ENCODE measurements around the gene CRABP1. TPM values are rescaled to one million over a fixed set of nuclear protein-coding genes. Genes with fewer than 3 reads are reported as not detected.

Gene CRABP1
- total and polyA plus RNA-seq, 7 donors: 0.05 TPM; not detected in 6

GRCh38 chr15:78311292-78311691 is 28.9 kb upstream of the CRABP1 start:
- no peaks in the 10 kb centered on the region for H3K9me3 ChIP-seq
- no peak overlapping the region for H3K4me3 ChIP-seq
- intact Hi-C loops (cut with DNase I): no loop called here
- no peak overlapping the region for H3K27ac ChIP-seq
- ATAC-seq (peak in 1 of 4 donors; percentile 65), DNase-seq (no peak)
- H3K36me3 ChIP-seq (ENCODE audit: insufficient read depth in 1 of 2, low read depth in 1 of 2): no peaks in the 10 kb centered on the region
- peaks cover 0 to 6% (median 0%) of the 10 kb centered on the region in 3 donors for H3K27me3 ChIP-seq (ENCODE audit: insufficient read depth in 3 of 3, low read length in 2 of 3)
- TF ChIP-seq CTCF (IDR thresholded peaks at IDR 0.05): no peak
- no peaks in the 10 kb centered on the region for H3K4me1 ChIP-seq
- 31 to 48% (median 33%) methylated on average over 3 of the region's 3 CpGs for WGBS, 3 donors

GRCh38 chr15:78312536-78312935 is 27.6 kb upstream of the CRABP1 start:
- Histone ChIP-seq H3K4me3 (no peak overlapping the region), H3K4me1 (no peaks in the 10 kb centered on the region), H3K36me3 (ENCODE audit: insufficient read depth in 1 of 2, low read depth in 1 of 2) (no peaks in the 10 kb centered on the region), H3K27ac (no peak overlapping the region), H3K9me3 (no peaks in the 10 kb centered on the region), H3K27me3 (ENCODE audit: insufficient read depth in 3 of 3, low read length in 2 of 3) (peaks cover 0 to 6% (median 0%) of the 10 kb centered on the region in 3 donors)
- intact Hi-C loops (cut with DNase I): no loop called here
- no peak for DNase-seq
- TF ChIP-seq CTCF (IDR thresholded peaks at IDR 0.05): no peak
- WGBS, 3 donors: 69 to 85% (median 75%) methylated on average over 4 of the region's 4 CpGs
- no peak for ATAC-seq

GRCh38 chr15:78312957-78313356 is 27.2 kb upstream of the CRABP1 start:
- DNase-seq: no peak
- intact Hi-C loops (cut with DNase I): no loop called here
- H3K9me3 ChIP-seq: no peaks in the 10 kb centered on the region
- H3K27me3 ChIP-seq (ENCODE audit: insufficient read depth in 3 of 3, low read length in 2 of 3): peaks cover 0 to 4% (median 0%) of the 10 kb centered on the region in 3 donors
- H3K4me1 ChIP-seq: no peaks in the 10 kb centered on the region
- WGBS, 3 donors: 81 to 89% (median 81%) methylated on average over 5 of the region's 5 CpGs
- no peak for ATAC-seq
- H3K36me3 ChIP-seq (ENCODE audit: insufficient read depth in 1 of 2, low read depth in 1 of 2): no peaks in the 10 kb centered on the region
- no peak for TF ChIP-seq CTCF (IDR thresholded peaks at IDR 0.05)
- no peak overlapping the region for H3K27ac ChIP-seq
- no peak overlapping the region for H3K4me3 ChIP-seq

GRCh38 chr15:78313383-78313782 is 26.8 kb upstream of the CRABP1 start:
- DNase-seq: no peak
- 74 to 77% (median 74%) methylated on average over 8 of the region's 8 CpGs for WGBS, 3 donors
- TF ChIP-seq CTCF (IDR thresholded peaks at IDR 0.05): no peak
- Histone ChIP-seq H3K4me3 (no peak overlapping the region), H3K27ac (no peak overlapping the region), H3K4me1 (no peaks in the 10 kb centered on the region), H3K27me3 (ENCODE audit: insufficient read depth in 3 of 3, low read length in 2 of 3) (no peaks in the 10 kb centered on the region), H3K36me3 (ENCODE audit: insufficient read depth in 1 of 2, low read depth in 1 of 2) (no peaks in the 10 kb centered on the region), H3K9me3 (no peaks in the 10 kb centered on the region)
- intact Hi-C loops (cut with DNase I): no loop called here
- ATAC-seq: no peak

- WGBS, 3 donors: 65 to 79% (median 70%) methylated on average over 7 of the region's 7 CpGs
- Histone ChIP-seq H3K36me3 (ENCODE audit: insufficient read depth in 1 of 2, low read depth in 1 of 2) (no peaks in the 10 kb centered on the region), H3K27me3 (ENCODE audit: insufficient read depth in 3 of 3, low read length in 2 of 3) (no peaks in the 10 kb centered on the region), H3K9me3 (no peaks in the 10 kb centered on the region), H3K27ac (no peak overlapping the region), H3K4me3 (no peak overlapping the region), H3K4me1 (no peaks in the 10 kb centered on the region)
- intact Hi-C loops (cut with DNase I): no loop called here
- ATAC-seq: no peak
- DNase-seq: no peak
- no peak for TF ChIP-seq CTCF (IDR thresholded peaks at IDR 0.05)
These were observed 26.0 kb upstream of the CRABP1 start for GRCh38 chr15:78314181-78314581.

All from psoas muscle (tissue), 8 donors.